Dermis lymphatic vessel endothelial cell (primary cell): ENCODE data around the gene SLC30A4. TPM values are rescaled to one million over a fixed set of nuclear protein-coding genes. Genes with fewer than 3 reads are reported as not detected.

Experiments
- total RNA-seq: library from RNA; depleted of rRNA; stranded (reverse); fragments of >200 nt; gene quantifications from 2 replicates; pipeline ENCODE4 v1.2.1, GENCODE V29; 2014

The SLC30A4 gene, protein sequence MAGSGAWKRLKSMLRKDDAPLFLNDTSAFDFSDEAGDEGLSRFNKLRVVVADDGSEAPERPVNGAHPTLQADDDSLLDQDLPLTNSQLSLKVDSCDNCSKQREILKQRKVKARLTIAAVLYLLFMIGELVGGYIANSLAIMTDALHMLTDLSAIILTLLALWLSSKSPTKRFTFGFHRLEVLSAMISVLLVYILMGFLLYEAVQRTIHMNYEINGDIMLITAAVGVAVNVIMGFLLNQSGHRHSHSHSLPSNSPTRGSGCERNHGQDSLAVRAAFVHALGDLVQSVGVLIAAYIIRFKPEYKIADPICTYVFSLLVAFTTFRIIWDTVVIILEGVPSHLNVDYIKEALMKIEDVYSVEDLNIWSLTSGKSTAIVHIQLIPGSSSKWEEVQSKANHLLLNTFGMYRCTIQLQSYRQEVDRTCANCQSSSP
- total RNA-seq = 8.5 and 8.8 TPM in 2 replicates

DNA sequence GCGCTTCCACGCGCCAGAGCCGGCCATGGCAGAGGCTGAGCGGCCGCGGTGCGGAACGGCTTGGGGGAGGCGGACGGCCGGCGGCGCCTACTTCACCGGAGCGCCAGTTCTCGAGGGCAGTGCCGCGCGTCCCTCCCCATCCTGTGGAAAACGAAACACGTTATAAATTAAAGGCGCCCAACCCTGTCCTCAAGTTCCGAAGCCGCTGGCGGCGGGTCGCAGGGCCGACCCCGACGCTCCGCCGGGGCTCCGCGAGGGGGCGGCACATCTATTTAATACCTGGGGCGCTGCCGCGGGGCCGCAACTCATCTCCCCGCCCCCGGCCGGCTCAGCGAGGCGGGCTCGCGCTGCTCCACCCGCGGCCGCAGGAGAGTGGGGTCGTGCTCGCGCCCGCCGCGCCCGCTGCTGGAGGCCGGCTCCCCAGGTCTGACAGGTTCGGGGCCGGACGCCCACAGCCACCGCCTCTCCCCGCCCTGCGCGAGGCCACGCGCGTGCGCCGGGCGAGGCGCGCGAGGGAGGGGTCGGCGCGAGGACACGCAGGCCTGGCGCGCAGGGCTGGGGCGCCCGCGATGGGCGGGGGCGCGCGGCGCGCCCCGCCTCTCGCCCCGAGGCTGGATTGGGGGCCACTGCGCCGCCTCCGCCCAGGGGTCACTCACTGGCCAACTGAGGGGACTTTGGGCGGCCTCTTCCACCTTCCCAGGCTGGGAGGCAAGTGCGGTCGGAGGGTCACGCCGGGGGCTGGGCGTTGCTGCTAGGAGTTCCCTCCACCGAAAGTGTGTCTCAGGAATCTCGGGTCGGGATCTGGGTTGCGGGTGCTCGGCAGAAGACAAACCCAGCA is at the start of gene SLC30A4:
SLC30A4 (minus strand) TSS at position 428 of the 838 bp plus-strand sequence; CDS start at position 27, 401 bp downstream.

Other genes with a start within 250 kb of the SLC30A4 start
- 0.43 and 0.52 TPM in 2 replicates for gene GATM, start 144.2 kb downstream of the SLC30A4 start, total RNA-seq
- gene BLOC1S6, start 64.6 kb upstream of the SLC30A4 start, total RNA-seq = 70.3 and 84.8 TPM in 2 replicates
- 117 and 133 TPM in 2 replicates for gene SQOR, start 112.3 kb upstream of the SLC30A4 start, total RNA-seq